K562 (cell line): ENCODE data around the gene CDH18. TPM values are rescaled to one million over a fixed set of nuclear protein-coding genes. Genes with fewer than 3 reads are reported as not detected.

Experiments
- CBX8 ChIP-seq: fragments of 200-600 bp; sonication (generic); IDR thresholded peaks from 2 replicates; pipeline ENCODE4 v1.6.1; 2012; ENCODE audit warnings: borderline replicate concordance, mixed run types, low read depth, mild to moderate bottlenecking, moderate library complexity, mixed read lengths, low read length, control low read depth, inconsistent platforms; ENCODE audit not compliant: poor library complexity, severe bottlenecking; ENCODE audit errors: extremely low read depth
- ZNF407 ChIP-seq: fragments of 450-650 bp; IDR thresholded peaks from 2 replicates; pipeline ENCODE4 v1.6.1; 2016; ENCODE audit warnings: low read depth
- polyA plus RNA-seq, 8 experiments: library from polyadenylated mRNA; depleted of rRNA in 4 of 8; stranded (reverse) in 5 of 8; unstranded in 3 of 8; fragments of >200 nt; fragmentation: Nextera tagmentation in 2 of 8; fragmentation: Illumina TruSeq in 1 of 8; extraction: Ambion mirVana in 2 of 8; extraction: Trizol in 1 of 8; gene quantifications; 2 replicates each; pipeline versions ENCODE4 v1.2.1 to v1.2.3, GENCODE V29; 2011 to 2014; ENCODE audit warnings: inconsistent platforms in 1 of 8, missing spikeins in 1 of 8
- total RNA-seq, 7 experiments: library from RNA; depleted of rRNA in 6 of 7; stranded (reverse); fragments of >200 nt in 6 of 7; fragmentation: Illumina TruSeq in 2 of 7; extraction: Trizol in 2 of 7; gene quantifications; 2 replicates each; pipeline versions ENCODE4 v1.2.1 to v1.2.3, GENCODE V29; 2011 to 2021; ENCODE audit warnings: low replicate concordance in 1 of 7

Gene CDH18
- total and polyA plus RNA-seq, 9 of the 15 experiments (the other 6 are each of a cell fraction or from before 2014, with no cell fraction given): 0.18 to 1.4 (median 0.31) TPM

GRCh38 chr5:19739671-19740070 is 248.3 kb downstream of the CDH18 start (continued):
- TF ChIP-seq ZNF407: no peak
- TF ChIP-seq CBX8: no peak
